Hypothalamus (tissue), 51 donors: Measurements from ENCODE around the gene GGA1.

ENCODE experiments used
- DNase-seq, 51 donors: peaks; one replicate each; lab custom pipeline; 2025; lab: John Stamatoyannopoulos, UW

GGA1 gene

GRCh38 chr22:37627121-37627520, 18.5 kb downstream of the GGA1 start:
- no peak for DNase-seq

- peak in 3 of 51 donors; percentile 11 to 29 (median 26) for DNase-seq
Measured at GRCh38 chr22:37627545-37627944, 18.9 kb downstream of the GGA1 start.

GRCh38 chr22:37628830-37629229, 20.2 kb downstream of the GGA1 start:
- DNase-seq = no peak

GRCh38 chr22:37629928-37630327, 21.3 kb downstream of the GGA1 start:
- DNase-seq = no peak

GRCh38 chr22:37630839-37631435, 22.3 kb downstream of the GGA1 start:
- DNase-seq = no peak

- no peak for DNase-seq
Measured at GRCh38 chr22:37631448-37632173, 23.0 kb downstream of the GGA1 start.

GRCh38 chr22:37632174-37633088, 23.8 kb downstream of the GGA1 start:
- DNase-seq = no peak

- no peak for DNase-seq
Measured at GRCh38 chr22:37633089-37633624, 24.5 kb downstream of the GGA1 start.

- peak in 50 of 51 donors; percentile 31 to 89 (median 72) for DNase-seq
Measured at GRCh38 chr22:37633625-37634416, 25.2 kb downstream of the GGA1 start.

GRCh38 chr22:37634417-37634924, 25.8 kb downstream of the GGA1 start:
- peak in 1 of 51 donors; percentile 28 for DNase-seq

GRCh38 chr22:37635157-37635556, 26.5 kb downstream of the GGA1 start:
- DNase-seq = no peak

GRCh38 chr22:37636186-37636948, 27.7 kb downstream of the GGA1 start:
- DNase-seq = peak in 6 of 51 donors; percentile 21 to 41 (median 24)

GRCh38 chr22:37636949-37637273, 28.3 kb downstream of the GGA1 start:
- DNase-seq = no peak

- DNase-seq = no peak
Measured at GRCh38 chr22:37638391-37639069, 29.9 kb downstream of the GGA1 start.

- DNase-seq = peak in 4 of 51 donors; percentile 18 to 35 (median 26)
Measured at GRCh38 chr22:37639070-37639760, 30.6 kb downstream of the GGA1 start, which contains the start of gene SH3BP1. TSS of gene SH3BP1 (plus strand) at chr22:37639669. CDS start at chr22:37639788, 119 bp downstream.

- DNase-seq = no peak
Measured at GRCh38 chr22:37639771-37640590, 31.3 kb downstream of the GGA1 start.
